GM12878 (cell line): ENCODE results near the gene SP110.

Source experiments
- MTA3 ChIP-seq: IDR thresholded peaks from 2 replicates; pipeline ENCODE4 v1.6.1; 2012; ENCODE audit warnings: low read length, inconsistent platforms, borderline replicate concordance
- NFIC ChIP-seq: IDR thresholded peaks from 2 replicates; pipeline ENCODE4 v1.6.1; 2012; ENCODE audit warnings: low read depth, mild to moderate bottlenecking, inconsistent platforms, low read length, moderate library complexity
- NR2C2 ChIP-seq: IDR thresholded peaks from 2 replicates; pipeline ENCODE4 v1.6.1; 2011; ENCODE audit warnings: borderline replicate concordance, low read depth; ENCODE audit not compliant: control insufficient read depth, insufficient read length
- POLR2A ChIP-seq: IDR thresholded peaks from 2 replicates; pipeline ENCODE4 v1.6.1; 2011; ENCODE audit warnings: low read depth, mild to moderate bottlenecking, low read length
- POLR2AphosphoS2 ChIP-seq: IDR thresholded peaks from 2 replicates; pipeline ENCODE4 v1.6.1; 2011; ENCODE audit warnings: low read depth, mild to moderate bottlenecking, low read length, improper control_type of control experiment, moderate library complexity
- SIN3A ChIP-seq: IDR thresholded peaks from 2 replicates; pipeline ENCODE4 v1.6.1; 2012; ENCODE audit warnings: low read depth, low read length, improper control_type of control experiment
- SMC3 ChIP-seq: IDR thresholded peaks from 2 replicates; pipeline ENCODE4 v1.6.1; 2011; ENCODE audit warnings: low read length, improper control_type of control experiment, borderline replicate concordance
- TARDBP ChIP-seq: IDR thresholded peaks from 2 replicates; pipeline ENCODE4 v1.6.1; 2016; ENCODE audit warnings: borderline replicate concordance
- TF ChIP-seq, protein P1 (sequence below), 3 experiments: IDR thresholded peaks in 2 of 3; conservative IDR thresholded peaks in 1 of 3; 2 replicates each; pipeline ENCODE4 v1.5.1; 2011; ENCODE audit warnings: low read depth in 3 of 3, low read length in 3 of 3, mild to moderate bottlenecking in 3 of 3, control low read depth in 2 of 3, moderate library complexity in 2 of 3, inconsistent platforms in 1 of 3, mixed read lengths in 1 of 3; ENCODE audit not compliant: control insufficient read depth in 2 of 3, insufficient read depth in 1 of 3; ENCODE audit errors: extremely low read depth in 1 of 3
- TF ChIP-seq, protein P2 (sequence below): fragments of 450-650 bp; IDR thresholded peaks from 2 replicates; pipeline ENCODE4 v1.6.1; 2016; ENCODE audit warnings: mild to moderate bottlenecking, moderate library complexity, borderline replicate concordance
- TF ChIP-seq, protein P3 (sequence below): IDR thresholded peaks from 2 replicates; pipeline ENCODE4 v1.6.1; 2011; ENCODE audit warnings: low read depth, low read length, improper control_type of control experiment, borderline replicate concordance

GRCh38 chr2:230227216-230227615, 7.4 kb upstream of the SP110 start:
- TF ChIP-seq, protein P1, sequence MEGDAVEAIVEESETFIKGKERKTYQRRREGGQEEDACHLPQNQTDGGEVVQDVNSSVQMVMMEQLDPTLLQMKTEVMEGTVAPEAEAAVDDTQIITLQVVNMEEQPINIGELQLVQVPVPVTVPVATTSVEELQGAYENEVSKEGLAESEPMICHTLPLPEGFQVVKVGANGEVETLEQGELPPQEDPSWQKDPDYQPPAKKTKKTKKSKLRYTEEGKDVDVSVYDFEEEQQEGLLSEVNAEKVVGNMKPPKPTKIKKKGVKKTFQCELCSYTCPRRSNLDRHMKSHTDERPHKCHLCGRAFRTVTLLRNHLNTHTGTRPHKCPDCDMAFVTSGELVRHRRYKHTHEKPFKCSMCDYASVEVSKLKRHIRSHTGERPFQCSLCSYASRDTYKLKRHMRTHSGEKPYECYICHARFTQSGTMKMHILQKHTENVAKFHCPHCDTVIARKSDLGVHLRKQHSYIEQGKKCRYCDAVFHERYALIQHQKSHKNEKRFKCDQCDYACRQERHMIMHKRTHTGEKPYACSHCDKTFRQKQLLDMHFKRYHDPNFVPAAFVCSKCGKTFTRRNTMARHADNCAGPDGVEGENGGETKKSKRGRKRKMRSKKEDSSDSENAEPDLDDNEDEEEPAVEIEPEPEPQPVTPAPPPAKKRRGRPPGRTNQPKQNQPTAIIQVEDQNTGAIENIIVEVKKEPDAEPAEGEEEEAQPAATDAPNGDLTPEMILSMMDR (IDR thresholded peaks at IDR 0.05 in 2 of 3, conservative IDR thresholded peaks at IDR 0.05 in 1 of 3; ENCODE audit: control insufficient read depth in 2 of 3, extremely low read depth in 1 of 3, insufficient read depth in 1 of 3, low read depth in 3 of 3, low read length in 3 of 3) = no peak
- TF ChIP-seq TARDBP (no peak), SMC3 (no peak), NFIC (peak; percentile 11; the same call in 1 of the 2 replicates), SIN3A (no peak), MTA3 (no peak), POLR2A (no peak), POLR2AphosphoS2 (no peak), NR2C2 (no peak)
- TF ChIP-seq, protein P2, sequence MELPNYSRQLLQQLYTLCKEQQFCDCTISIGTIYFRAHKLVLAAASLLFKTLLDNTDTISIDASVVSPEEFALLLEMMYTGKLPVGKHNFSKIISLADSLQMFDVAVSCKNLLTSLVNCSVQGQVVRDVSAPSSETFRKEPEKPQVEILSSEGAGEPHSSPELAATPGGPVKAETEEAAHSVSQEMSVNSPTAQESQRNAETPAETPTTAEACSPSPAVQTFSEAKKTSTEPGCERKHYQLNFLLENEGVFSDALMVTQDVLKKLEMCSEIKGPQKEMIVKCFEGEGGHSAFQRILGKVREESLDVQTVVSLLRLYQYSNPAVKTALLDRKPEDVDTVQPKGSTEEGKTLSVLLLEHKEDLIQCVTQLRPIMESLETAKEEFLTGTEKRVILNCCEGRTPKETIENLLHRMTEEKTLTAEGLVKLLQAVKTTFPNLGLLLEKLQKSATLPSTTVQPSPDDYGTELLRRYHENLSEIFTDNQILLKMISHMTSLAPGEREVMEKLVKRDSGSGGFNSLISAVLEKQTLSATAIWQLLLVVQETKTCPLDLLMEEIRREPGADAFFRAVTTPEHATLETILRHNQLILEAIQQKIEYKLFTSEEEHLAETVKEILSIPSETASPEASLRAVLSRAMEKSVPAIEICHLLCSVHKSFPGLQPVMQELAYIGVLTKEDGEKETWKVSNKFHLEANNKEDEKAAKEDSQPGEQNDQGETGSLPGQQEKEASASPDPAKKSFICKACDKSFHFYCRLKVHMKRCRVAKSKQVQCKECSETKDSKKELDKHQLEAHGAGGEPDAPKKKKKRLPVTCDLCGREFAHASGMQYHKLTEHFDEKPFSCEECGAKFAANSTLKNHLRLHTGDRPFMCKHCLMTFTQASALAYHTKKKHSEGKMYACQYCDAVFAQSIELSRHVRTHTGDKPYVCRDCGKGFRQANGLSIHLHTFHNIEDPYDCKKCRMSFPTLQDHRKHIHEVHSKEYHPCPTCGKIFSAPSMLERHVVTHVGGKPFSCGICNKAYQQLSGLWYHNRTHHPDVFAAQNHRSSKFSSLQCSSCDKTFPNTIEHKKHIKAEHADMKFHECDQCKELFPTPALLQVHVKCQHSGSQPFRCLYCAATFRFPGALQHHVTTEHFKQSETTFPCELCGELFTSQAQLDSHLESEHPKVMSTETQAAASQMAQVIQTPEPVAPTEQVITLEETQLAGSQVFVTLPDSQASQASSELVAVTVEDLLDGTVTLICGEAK = no peak
- TF ChIP-seq, protein P3, sequence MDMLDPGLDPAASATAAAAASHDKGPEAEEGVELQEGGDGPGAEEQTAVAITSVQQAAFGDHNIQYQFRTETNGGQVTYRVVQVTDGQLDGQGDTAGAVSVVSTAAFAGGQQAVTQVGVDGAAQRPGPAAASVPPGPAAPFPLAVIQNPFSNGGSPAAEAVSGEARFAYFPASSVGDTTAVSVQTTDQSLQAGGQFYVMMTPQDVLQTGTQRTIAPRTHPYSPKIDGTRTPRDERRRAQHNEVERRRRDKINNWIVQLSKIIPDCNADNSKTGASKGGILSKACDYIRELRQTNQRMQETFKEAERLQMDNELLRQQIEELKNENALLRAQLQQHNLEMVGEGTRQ = no peak
